ENCODE results near the gene MORN4.
"Not testable (repeated sequence)": the region's sequence is repeated elsewhere in the genome, so short reads cannot be mapped to it uniquely, and the experiment has no call there.

MORN4 gene

GRCh38 chr10:97640868-97641811 lies 7.8 kb upstream of the MORN4 start:
- DNase-seq = peak; percentile 55

GRCh38 chr10:97640174-97640867 lies 7.0 kb upstream of the MORN4 start, which contains the start of gene PI4K2A:
Gene PI4K2A (plus strand): TSS chr10:97640671. CDS start chr10:97640743, 72 bp downstream.
- DNase-seq = peak; percentile 99

GRCh38 chr10:97639090-97639489 lies 5.8 kb upstream of the MORN4 start:
- DNase-seq = not testable (repeated sequence)

GRCh38 chr10:97635577-97635976 lies 2.3 kb upstream of the MORN4 start:
- no peak for DNase-seq

- peak; percentile 3 for DNase-seq
Observed at GRCh38 chr10:97633921-97634320, 621 bp upstream of the MORN4 start.

- peak; percentile 22 for DNase-seq
Observed at GRCh38 chr10:97631098-97631497, 2.2 kb downstream of the MORN4 start.

GRCh38 chr10:97629289-97629688 lies 4.0 kb downstream of the MORN4 start:
- no peak for DNase-seq

GRCh38 chr10:97628228-97628627 lies 5.1 kb downstream of the MORN4 start:
- no peak for DNase-seq

- no peak for DNase-seq
Observed at GRCh38 chr10:97627731-97628130, 5.6 kb downstream of the MORN4 start.

GRCh38 chr10:97623277-97623676 lies 10.0 kb downstream of the MORN4 start:
- DNase-seq = no peak

- no peak for DNase-seq
Observed at GRCh38 chr10:97618733-97619132, 14.6 kb downstream of the MORN4 start.

- DNase-seq = no peak
Observed at GRCh38 chr10:97618285-97618684, 15.0 kb downstream of the MORN4 start.

GRCh38 chr10:97612386-97612785 lies 20.9 kb downstream of the MORN4 start:
- DNase-seq = peak; percentile 45

- DNase-seq = no peak
Observed at GRCh38 chr10:97611473-97611872, 21.8 kb downstream of the MORN4 start.

GRCh38 chr10:97608991-97609561 lies 24.2 kb downstream of the MORN4 start:
- no peak for DNase-seq

GRCh38 chr10:97607095-97607636 lies 26.1 kb downstream of the MORN4 start:
- no peak for DNase-seq

GRCh38 chr10:97601268-97602215 lies 31.8 kb downstream of the MORN4 start:
- no peak for DNase-seq

GRCh38 chr10:97600616-97601015 lies 32.7 kb downstream of the MORN4 start:
- DNase-seq = no peak

- DNase-seq = no peak
Observed at GRCh38 chr10:97599272-97599619, 34.1 kb downstream of the MORN4 start.

- no peak for DNase-seq
Observed at GRCh38 chr10:97598407-97599271, 34.7 kb downstream of the MORN4 start.

- DNase-seq = no peak
Observed at GRCh38 chr10:97597778-97598177, 35.5 kb downstream of the MORN4 start.

Data from HCEC 1CT (cell line).